ENCODE measurements around the gene SMG6. TPM values are rescaled to one million over a fixed set of nuclear protein-coding genes. Genes with fewer than 3 reads are reported as not detected.
A peak's percentile ranks its signal among the peaks of the same experiment; 100 is the strongest.

Gene SMG6
- total and polyA plus RNA-seq, 2 of the 13 experiments (the other 11 are each of a cell fraction or from before 2014, with no cell fraction given) = 4.6 to 14.6 TPM

DNA sequence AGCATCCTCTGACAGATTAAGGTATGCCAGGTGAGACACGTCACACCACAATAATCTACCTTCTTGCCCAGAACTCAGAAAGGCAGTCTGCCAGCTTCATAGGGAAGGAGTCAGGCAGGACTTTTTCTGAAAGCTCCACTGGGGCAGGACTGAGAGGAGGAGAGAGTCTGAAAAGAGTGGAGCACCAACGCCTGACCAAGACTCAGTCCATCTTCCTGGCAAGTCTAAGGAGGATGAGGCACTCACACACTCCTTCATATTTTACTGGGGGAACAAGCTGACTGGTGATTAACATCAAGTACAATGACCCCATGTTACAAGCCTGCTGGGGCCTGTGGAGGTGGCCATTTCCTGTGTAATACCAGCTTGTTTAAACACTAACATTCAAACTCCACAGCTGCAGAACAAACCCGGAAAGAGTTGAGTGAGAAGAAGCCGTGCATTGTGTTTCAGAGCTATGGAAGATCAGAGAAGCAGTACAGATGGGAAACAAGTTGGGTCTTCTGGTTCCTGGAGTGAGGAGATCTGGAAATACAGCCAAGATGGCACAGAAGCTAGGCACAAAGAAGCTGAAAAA is 126.3 kb downstream of the SMG6 start (continued):
- TF ChIP-seq ZSCAN30 (CRISPR knock-in tag; IDR thresholded peaks at IDR 0.05) = no peak
- TF ChIP-seq HES4 (CRISPR knock-in tag; IDR thresholded peaks at IDR 0.05; ENCODE audit: borderline replicate concordance) = no peak
- TF ChIP-seq, protein P1, sequence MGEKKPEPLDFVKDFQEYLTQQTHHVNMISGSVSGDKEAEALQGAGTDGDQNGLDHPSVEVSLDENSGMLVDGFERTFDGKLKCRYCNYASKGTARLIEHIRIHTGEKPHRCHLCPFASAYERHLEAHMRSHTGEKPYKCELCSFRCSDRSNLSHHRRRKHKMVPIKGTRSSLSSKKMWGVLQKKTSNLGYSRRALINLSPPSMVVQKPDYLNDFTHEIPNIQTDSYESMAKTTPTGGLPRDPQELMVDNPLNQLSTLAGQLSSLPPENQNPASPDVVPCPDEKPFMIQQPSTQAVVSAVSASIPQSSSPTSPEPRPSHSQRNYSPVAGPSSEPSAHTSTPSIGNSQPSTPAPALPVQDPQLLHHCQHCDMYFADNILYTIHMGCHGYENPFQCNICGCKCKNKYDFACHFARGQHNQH (CRISPR knock-in tag; IDR thresholded peaks at IDR 0.05) = 0 out of 2 replicates have a peak, but pooled peaks have one; percentile 24
- no peak for TF ChIP-seq ZNF30 (CRISPR knock-in tag; IDR thresholded peaks at IDR 0.05)
- TF ChIP-seq TOE1 (CRISPR knock-in tag; IDR thresholded peaks at IDR 0.05) = no peak
- no peak for TF ChIP-seq POLR2A (IDR thresholded peaks at IDR 0.05; ENCODE audit: insufficient read depth in 1 of 2, low read depth in 2 of 2, low read length in 2 of 2)
- TF ChIP-seq ZNF781 (CRISPR knock-in tag; IDR thresholded peaks at IDR 0.05; ENCODE audit: borderline replicate concordance, not compliant biosample characterization) = peak; percentile 59
- TF ChIP-seq ZNF121 (CRISPR knock-in tag; IDR thresholded peaks at IDR 0.05) = peak; percentile 29; the same call in 1 of the 2 replicates
- no peak for TF ChIP-seq NFKB2 (CRISPR knock-in tag; IDR thresholded peaks at IDR 0.05; ENCODE audit: borderline replicate concordance)
- TF ChIP-seq MAF1 (CRISPR knock-in tag; IDR thresholded peaks at IDR 0.05; ENCODE audit: borderline replicate concordance) = no peak
- no peak for TF ChIP-seq ZNF496 (CRISPR knock-in tag; IDR thresholded peaks at IDR 0.05; ENCODE audit: insufficient replicate concordance)
- TF ChIP-seq IKZF4 (CRISPR knock-in tag; IDR thresholded peaks at IDR 0.05; ENCODE audit: borderline replicate concordance, low read depth, not compliant biosample characterization) = no peak
- no peak for TF ChIP-seq MATR3 (CRISPR knock-in tag; IDR thresholded peaks at IDR 0.05)
- TF ChIP-seq MTF2 (CRISPR knock-in tag; IDR thresholded peaks at IDR 0.05; ENCODE audit: borderline replicate concordance) = no peak
- no peak for TF ChIP-seq BRD4 (CRISPR knock-in tag; IDR thresholded peaks at IDR 0.05)
- TF ChIP-seq, protein P2, sequence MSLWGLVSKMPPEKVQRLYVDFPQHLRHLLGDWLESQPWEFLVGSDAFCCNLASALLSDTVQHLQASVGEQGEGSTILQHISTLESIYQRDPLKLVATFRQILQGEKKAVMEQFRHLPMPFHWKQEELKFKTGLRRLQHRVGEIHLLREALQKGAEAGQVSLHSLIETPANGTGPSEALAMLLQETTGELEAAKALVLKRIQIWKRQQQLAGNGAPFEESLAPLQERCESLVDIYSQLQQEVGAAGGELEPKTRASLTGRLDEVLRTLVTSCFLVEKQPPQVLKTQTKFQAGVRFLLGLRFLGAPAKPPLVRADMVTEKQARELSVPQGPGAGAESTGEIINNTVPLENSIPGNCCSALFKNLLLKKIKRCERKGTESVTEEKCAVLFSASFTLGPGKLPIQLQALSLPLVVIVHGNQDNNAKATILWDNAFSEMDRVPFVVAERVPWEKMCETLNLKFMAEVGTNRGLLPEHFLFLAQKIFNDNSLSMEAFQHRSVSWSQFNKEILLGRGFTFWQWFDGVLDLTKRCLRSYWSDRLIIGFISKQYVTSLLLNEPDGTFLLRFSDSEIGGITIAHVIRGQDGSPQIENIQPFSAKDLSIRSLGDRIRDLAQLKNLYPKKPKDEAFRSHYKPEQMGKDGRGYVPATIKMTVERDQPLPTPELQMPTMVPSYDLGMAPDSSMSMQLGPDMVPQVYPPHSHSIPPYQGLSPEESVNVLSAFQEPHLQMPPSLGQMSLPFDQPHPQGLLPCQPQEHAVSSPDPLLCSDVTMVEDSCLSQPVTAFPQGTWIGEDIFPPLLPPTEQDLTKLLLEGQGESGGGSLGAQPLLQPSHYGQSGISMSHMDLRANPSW (CRISPR knock-in tag; IDR thresholded peaks at IDR 0.05; ENCODE audit: borderline replicate concordance) = no peak
- no peak for TF ChIP-seq ZNF225 (CRISPR knock-in tag; IDR thresholded peaks at IDR 0.05)
- TF ChIP-seq HNRNPK (IDR thresholded peaks at IDR 0.05; ENCODE audit: low read depth, low read length, poor library complexity, severe bottlenecking) = no peak
- peak in 1 of 2 experiments; percentile 63; a peak in 2 of 4 replicates for TF ChIP-seq EP300 (IDR thresholded peaks at IDR 0.05; ENCODE audit: low read depth in 2 of 2, low read length in 2 of 2)
- TF ChIP-seq EP300 (CRISPR knock-in tag; IDR thresholded peaks at IDR 0.05; ENCODE audit: borderline replicate concordance) = no peak
- TF ChIP-seq, protein P3, sequence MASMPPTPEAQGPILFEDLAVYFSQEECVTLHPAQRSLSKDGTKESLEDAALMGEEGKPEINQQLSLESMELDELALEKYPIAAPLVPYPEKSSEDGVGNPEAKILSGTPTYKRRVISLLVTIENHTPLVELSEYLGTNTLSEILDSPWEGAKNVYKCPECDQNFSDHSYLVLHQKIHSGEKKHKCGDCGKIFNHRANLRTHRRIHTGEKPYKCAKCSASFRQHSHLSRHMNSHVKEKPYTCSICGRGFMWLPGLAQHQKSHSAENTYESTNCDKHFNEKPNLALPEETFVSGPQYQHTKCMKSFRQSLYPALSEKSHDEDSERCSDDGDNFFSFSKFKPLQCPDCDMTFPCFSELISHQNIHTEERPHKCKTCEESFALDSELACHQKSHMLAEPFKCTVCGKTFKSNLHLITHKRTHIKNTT (CRISPR knock-in tag; IDR thresholded peaks at IDR 0.05) = no peak
- TF ChIP-seq, protein P4, sequence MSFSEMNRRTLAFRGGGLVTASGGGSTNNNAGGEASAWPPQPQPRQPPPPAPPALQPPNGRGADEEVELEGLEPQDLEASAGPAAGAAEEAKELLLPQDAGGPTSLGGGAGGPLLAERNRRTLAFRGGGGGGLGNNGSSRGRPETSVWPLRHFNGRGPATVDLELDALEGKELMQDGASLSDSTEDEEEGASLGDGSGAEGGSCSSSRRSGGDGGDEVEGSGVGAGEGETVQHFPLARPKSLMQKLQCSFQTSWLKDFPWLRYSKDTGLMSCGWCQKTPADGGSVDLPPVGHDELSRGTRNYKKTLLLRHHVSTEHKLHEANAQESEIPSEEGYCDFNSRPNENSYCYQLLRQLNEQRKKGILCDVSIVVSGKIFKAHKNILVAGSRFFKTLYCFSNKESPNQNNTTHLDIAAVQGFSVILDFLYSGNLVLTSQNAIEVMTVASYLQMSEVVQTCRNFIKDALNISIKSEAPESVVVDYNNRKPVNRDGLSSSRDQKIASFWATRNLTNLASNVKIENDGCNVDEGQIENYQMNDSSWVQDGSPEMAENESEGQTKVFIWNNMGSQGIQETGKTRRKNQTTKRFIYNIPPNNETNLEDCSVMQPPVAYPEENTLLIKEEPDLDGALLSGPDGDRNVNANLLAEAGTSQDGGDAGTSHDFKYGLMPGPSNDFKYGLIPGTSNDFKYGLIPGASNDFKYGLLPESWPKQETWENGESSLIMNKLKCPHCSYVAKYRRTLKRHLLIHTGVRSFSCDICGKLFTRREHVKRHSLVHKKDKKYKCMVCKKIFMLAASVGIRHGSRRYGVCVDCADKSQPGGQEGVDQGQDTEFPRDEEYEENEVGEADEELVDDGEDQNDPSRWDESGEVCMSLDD (CRISPR knock-in tag; IDR thresholded peaks at IDR 0.05; ENCODE audit: borderline replicate concordance) = no peak

All from HepG2 (cell line).